ENCODE results near the gene NEMP1.

- TF ChIP-seq, protein P1, sequence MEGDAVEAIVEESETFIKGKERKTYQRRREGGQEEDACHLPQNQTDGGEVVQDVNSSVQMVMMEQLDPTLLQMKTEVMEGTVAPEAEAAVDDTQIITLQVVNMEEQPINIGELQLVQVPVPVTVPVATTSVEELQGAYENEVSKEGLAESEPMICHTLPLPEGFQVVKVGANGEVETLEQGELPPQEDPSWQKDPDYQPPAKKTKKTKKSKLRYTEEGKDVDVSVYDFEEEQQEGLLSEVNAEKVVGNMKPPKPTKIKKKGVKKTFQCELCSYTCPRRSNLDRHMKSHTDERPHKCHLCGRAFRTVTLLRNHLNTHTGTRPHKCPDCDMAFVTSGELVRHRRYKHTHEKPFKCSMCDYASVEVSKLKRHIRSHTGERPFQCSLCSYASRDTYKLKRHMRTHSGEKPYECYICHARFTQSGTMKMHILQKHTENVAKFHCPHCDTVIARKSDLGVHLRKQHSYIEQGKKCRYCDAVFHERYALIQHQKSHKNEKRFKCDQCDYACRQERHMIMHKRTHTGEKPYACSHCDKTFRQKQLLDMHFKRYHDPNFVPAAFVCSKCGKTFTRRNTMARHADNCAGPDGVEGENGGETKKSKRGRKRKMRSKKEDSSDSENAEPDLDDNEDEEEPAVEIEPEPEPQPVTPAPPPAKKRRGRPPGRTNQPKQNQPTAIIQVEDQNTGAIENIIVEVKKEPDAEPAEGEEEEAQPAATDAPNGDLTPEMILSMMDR (IDR thresholded peaks at IDR 0.05): no peak
- TF ChIP-seq EP300 (IDR thresholded peaks at IDR 0.05): no peak
Observed at GRCh38 chr12:57018906-57019305, 59.7 kb downstream of the NEMP1 start.
